IPS-18a (cell line): ENCODE measurements around the gene NBEAL2.
"Not testable (repeated sequence)": the region's sequence is repeated elsewhere in the genome, so short reads cannot be mapped to it uniquely, and the experiment has no call there.

ENCODE experiments used
- H3K27ac ChIP-seq: one replicate; pipeline ENCODE4 v1.5.1; 2013; ENCODE audit warnings: low read length
- H3K27me3 ChIP-seq: one replicate; pipeline ENCODE4 v1.6.1; 2013; ENCODE audit warnings: mild to moderate bottlenecking, low read length; ENCODE audit not compliant: control insufficient read depth, insufficient read depth
- H3K36me3 ChIP-seq: one replicate; pipeline ENCODE4 v1.6.1; 2013; ENCODE audit warnings: low read depth, low read length; ENCODE audit not compliant: control insufficient read depth
- H3K4me1 ChIP-seq: one replicate; pipeline ENCODE4 v1.6.1; 2013; ENCODE audit warnings: low read depth, low read length; ENCODE audit not compliant: control insufficient read depth
- H3K4me3 ChIP-seq: one replicate; pipeline ENCODE4 v1.5.1; 2013; ENCODE audit warnings: low read length
- H3K9ac ChIP-seq: one replicate; pipeline ENCODE4 v1.6.1; 2013; ENCODE audit warnings: mild to moderate bottlenecking, low read length, moderate library complexity
- H3K9me3 ChIP-seq: one replicate; pipeline ENCODE4 v1.6.1; 2013; ENCODE audit warnings: low read depth, low read length; ENCODE audit not compliant: control insufficient read depth

The NBEAL2 gene

GRCh38 chr3:47014036-47014435, 34.6 kb downstream of the NBEAL2 start:
- no peak overlapping the region for H3K27ac ChIP-seq
- peaks cover 6% of the 10 kb centered on the region for H3K4me1 ChIP-seq
- no peaks in the 10 kb centered on the region for H3K9me3 ChIP-seq
- no peaks in the 10 kb centered on the region for H3K27me3 ChIP-seq
- peaks cover 21% of the 10 kb centered on the region for H3K36me3 ChIP-seq
- no peak overlapping the region for H3K4me3 ChIP-seq
- no peak overlapping the region for H3K9ac ChIP-seq

GRCh38 chr3:47015151-47015550, 35.7 kb downstream of the NBEAL2 start:
- peaks cover 3% of the 10 kb centered on the region for H3K4me1 ChIP-seq
- H3K9me3 ChIP-seq = no peaks in the 10 kb centered on the region
- no peak overlapping the region for H3K4me3 ChIP-seq
- peaks cover 29% of the 10 kb centered on the region for H3K36me3 ChIP-seq
- H3K27me3 ChIP-seq = no peaks in the 10 kb centered on the region
- no peak overlapping the region for H3K9ac ChIP-seq
- no peak overlapping the region for H3K27ac ChIP-seq

GRCh38 chr3:47016086-47016933, 36.8 kb downstream of the NBEAL2 start:
- H3K4me3 ChIP-seq = no peak overlapping the region
- no peak overlapping the region for H3K27ac ChIP-seq
- H3K27me3 ChIP-seq = no peaks in the 10 kb centered on the region
- H3K36me3 ChIP-seq = peaks cover 29% of the 10 kb centered on the region
- no peak overlapping the region for H3K9ac ChIP-seq
- no peaks in the 10 kb centered on the region for H3K9me3 ChIP-seq
- H3K4me1 ChIP-seq = no peaks in the 10 kb centered on the region

- no peaks in the 10 kb centered on the region for H3K27me3 ChIP-seq
- H3K36me3 ChIP-seq = peaks cover 29% of the 10 kb centered on the region
- H3K4me3 ChIP-seq = no peak overlapping the region
- no peaks in the 10 kb centered on the region for H3K4me1 ChIP-seq
- no peak overlapping the region for H3K9ac ChIP-seq
- no peaks in the 10 kb centered on the region for H3K9me3 ChIP-seq
- H3K27ac ChIP-seq = no peak overlapping the region
These were observed 37.5 kb downstream of the NBEAL2 start for GRCh38 chr3:47016934-47017435.

DNA sequence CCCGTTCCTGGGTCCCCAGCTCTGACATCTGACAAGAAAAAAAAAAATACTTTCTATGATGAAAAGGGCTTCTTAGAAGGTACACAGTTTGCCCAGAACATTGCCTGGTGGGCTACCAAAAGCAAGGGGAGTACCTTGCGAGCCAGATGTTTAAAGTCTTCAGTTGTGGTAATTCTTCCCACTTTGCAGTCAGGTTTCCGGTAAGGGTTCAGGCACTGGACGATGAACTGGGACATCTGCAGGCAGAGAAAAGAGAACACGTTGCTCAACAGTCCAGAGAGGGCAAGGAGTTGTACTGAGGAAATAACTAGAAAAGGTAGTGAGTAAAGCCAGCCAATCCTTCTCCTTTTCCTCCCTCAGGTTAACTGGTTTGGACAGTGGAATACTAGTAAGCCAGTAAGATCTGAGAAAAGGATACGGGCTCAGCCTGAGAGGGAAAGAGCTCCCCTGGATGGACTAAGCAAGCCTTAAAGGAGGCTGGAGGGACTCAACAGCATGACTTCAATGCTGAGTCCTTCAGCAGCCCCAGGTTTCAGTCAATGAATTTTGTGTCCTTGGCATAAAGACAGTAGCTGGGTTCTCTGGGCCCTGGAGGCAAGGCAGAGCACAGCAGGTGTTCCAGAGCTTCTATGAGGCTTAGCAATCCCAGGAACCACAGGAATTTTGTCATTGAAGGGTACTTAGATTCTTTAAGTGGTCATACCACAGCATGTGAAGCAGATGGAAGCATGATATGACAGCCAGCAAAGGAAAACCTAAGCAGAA, 38.2 kb downstream of the NBEAL2 start:
- Histone ChIP-seq H3K9ac (no peak overlapping the region), H3K4me1 (no peaks in the 10 kb centered on the region), H3K27ac (no peak overlapping the region), H3K4me3 (no peak overlapping the region), H3K9me3 (no peaks in the 10 kb centered on the region), H3K36me3 (peaks cover 31% of the 10 kb centered on the region), H3K27me3 (no peaks in the 10 kb centered on the region)

DNA sequence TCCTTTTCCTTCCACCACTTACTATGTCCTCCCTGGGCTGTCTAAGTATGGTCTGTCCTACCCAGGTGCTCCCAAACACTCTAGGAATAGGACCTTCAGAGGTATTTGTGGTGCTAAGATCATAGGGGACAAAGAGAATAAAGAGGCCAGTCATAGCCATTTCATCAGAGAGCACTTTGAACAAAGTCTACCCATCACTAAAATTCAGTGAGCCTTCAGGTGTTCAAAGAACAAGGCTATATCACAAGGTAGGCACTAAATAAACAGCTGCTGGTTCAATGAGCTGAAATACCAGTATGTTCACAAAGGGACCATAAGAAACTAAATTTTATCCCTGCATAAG, 38.8 kb downstream of the NBEAL2 start:
- H3K4me1 ChIP-seq = no peaks in the 10 kb centered on the region
- no peak overlapping the region for H3K4me3 ChIP-seq
- no peaks in the 10 kb centered on the region for H3K9me3 ChIP-seq
- H3K27me3 ChIP-seq = no peaks in the 10 kb centered on the region
- H3K27ac ChIP-seq = no peak overlapping the region
- H3K36me3 ChIP-seq = peaks cover 31% of the 10 kb centered on the region
- H3K9ac ChIP-seq = no peak overlapping the region

GRCh38 chr3:47019201-47019600, 39.7 kb downstream of the NBEAL2 start:
- Histone ChIP-seq H3K36me3 (peaks cover 31% of the 10 kb centered on the region), H3K27ac (no peak overlapping the region), H3K9ac (no peak overlapping the region), H3K4me1 (no peaks in the 10 kb centered on the region), H3K4me3 (no peak overlapping the region), H3K9me3 (no peaks in the 10 kb centered on the region), H3K27me3 (no peaks in the 10 kb centered on the region)

DNA sequence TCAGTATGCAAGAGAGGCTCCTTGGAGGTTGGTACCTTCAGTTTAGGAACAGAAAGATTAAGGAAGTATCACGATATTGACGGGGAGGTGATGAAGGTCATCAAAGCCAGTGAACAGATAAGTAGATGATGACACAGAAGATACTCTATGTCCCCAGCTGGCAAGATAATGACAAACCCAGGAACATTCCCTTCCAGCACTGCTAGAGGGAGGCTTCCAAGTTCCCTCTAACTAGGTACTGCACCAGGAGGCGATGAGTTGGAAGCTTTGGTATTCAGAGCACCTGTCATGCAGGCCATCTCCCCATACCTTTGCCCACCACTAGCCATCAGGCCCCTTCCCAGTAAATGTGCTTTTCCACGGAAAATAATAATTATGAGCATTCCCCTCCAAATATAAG, 40.8 kb downstream of the NBEAL2 start:
- Histone ChIP-seq H3K9me3 (no peaks in the 10 kb centered on the region), H3K27ac (no peak overlapping the region), H3K4me1 (peaks cover 4% of the 10 kb centered on the region), H3K4me3 (no peak overlapping the region), H3K9ac (no peak overlapping the region), H3K27me3 (no peaks in the 10 kb centered on the region), H3K36me3 (peaks cover 31% of the 10 kb centered on the region)

GRCh38 chr3:47022641-47023071, 43.2 kb downstream of the NBEAL2 start:
- Histone ChIP-seq H3K9ac (no peak overlapping the region), H3K36me3 (peaks cover 23% of the 10 kb centered on the region), H3K9me3 (no peaks in the 10 kb centered on the region), H3K4me3 (no peak overlapping the region), H3K4me1 (peaks cover 6% of the 10 kb centered on the region), H3K27me3 (no peaks in the 10 kb centered on the region), H3K27ac (no peak overlapping the region)

- Histone ChIP-seq H3K9me3 (no peaks in the 10 kb centered on the region), H3K27ac (no peak overlapping the region), H3K4me3 (no peak overlapping the region), H3K27me3 (no peaks in the 10 kb centered on the region), H3K36me3 (peaks cover 3% of the 10 kb centered on the region), H3K4me1 (peaks cover 6% of the 10 kb centered on the region), H3K9ac (no peak overlapping the region)
These were observed 45.5 kb downstream of the NBEAL2 start for GRCh38 chr3:47024932-47025331.

DNA sequence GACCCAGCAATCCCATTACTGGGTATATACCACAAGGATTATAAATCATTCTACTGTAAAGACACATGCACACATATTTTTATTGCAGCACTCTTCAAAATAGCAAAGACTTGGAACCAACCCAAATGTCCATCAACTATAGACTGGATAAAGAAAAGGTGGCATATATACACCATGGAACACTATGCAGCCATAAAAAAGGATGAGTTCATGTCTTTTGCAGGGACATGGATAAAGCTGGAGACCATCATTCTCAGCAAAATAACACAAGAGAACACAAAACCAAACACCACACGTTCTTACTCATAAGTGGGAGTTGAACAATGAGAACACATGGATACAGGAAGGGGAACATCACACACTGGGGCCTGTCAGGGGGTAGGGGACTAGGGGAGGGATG, 47.0 kb downstream of the NBEAL2 start:
- not testable (repeated sequence) for H3K9me3 ChIP-seq, H3K4me3 ChIP-seq, H3K9ac ChIP-seq, H3K4me1 ChIP-seq, H3K27ac ChIP-seq, H3K36me3 ChIP-seq, H3K27me3 ChIP-seq
